Skin of body (tissue), 2 donors: ENCODE measurements around the gene CCL7. TPM values are rescaled to one million over a fixed set of nuclear protein-coding genes. Genes with fewer than 3 reads are reported as not detected.
"Not testable (repeated sequence)": the region's sequence is repeated elsewhere in the genome, so short reads cannot be mapped to it uniquely, and the experiment has no call there.

Source experiments
- DNase-seq: peaks from one replicate; lab custom pipeline; 2025; lab: John Stamatoyannopoulos, UW
- total RNA-seq: library from RNA; depleted of rRNA; stranded (reverse); fragments of >200 nt; gene quantifications from one replicate; pipeline ENCODE4 v1.2.3, GENCODE V29; 2014

CCL7 gene
- not detected for total RNA-seq

DNA sequence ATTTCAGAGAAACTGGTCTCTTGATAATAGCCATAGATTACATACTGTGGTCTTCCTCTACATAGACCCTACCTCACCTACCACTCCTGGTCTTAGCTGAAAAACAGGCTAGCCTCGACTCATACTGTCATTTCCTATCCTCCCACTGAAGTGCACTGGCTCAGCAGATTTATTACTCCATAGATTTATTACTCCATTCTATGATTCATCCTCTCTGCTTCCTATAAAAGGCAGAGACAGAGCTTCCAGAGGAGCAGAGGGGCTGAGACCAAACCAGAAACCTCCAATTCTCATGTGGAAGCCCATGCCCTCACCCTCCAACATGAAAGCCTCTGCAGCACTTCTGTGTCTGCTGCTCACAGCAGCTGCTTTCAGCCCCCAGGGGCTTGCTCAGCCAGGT, at the start of gene CCL7:
Gene CCL7, plus strand, starts transcription at position 253 of the 400 bp plus-strand sequence. Its CDS starts 70 bp downstream, at position 323.
- DNase-seq: no peak

DNA sequence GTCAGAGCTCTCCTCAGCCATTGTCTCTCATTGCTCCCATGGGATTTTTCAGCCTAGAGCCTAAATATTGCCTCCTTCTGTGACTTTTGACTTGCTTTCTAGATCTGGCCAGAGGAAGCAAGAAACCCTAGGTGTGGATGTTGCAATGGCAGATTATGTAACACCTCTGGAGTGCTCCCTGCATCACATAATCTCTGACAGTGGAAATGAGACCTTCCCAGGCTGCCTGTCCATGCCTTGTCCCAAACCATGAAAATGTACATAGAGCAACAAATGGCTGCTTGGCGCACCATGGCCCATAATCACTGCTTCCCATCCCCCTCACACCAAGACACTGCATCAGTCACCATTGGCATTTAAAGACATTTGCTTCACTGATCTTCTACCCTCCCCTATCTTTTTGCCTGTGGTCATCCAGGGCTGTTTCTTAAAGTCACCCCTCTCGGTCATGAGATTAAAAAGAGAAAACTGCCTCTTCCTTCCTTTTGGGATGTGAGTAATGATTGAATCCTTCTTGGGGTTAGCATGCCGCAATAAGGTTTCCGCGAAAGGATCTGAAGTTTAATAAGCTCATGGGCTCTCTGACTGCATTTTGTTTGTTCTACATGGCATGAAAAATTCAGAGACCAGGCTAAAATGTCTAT, 49.1 kb upstream of the CCL7 start:
- no peak for DNase-seq

DNA sequence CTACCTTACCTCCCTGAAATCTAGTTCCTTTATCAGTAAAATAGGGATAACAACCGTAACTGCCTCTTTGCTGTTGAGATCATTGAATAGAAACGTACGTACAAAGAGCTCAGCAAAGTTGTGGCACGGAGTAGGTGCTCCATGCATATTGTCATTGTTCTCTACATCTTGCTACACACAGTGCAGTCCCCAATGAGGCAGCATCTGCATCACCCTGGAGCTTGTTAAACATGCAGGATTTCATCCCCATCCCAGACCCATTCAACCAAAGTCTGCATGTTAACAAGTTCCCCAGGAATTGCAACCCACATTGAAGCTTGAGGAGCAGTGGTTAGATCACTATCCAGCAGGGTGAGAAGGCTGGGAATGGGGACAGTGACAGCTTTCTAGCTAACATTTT, 48.6 kb upstream of the CCL7 start:
- DNase-seq: no peak

DNA sequence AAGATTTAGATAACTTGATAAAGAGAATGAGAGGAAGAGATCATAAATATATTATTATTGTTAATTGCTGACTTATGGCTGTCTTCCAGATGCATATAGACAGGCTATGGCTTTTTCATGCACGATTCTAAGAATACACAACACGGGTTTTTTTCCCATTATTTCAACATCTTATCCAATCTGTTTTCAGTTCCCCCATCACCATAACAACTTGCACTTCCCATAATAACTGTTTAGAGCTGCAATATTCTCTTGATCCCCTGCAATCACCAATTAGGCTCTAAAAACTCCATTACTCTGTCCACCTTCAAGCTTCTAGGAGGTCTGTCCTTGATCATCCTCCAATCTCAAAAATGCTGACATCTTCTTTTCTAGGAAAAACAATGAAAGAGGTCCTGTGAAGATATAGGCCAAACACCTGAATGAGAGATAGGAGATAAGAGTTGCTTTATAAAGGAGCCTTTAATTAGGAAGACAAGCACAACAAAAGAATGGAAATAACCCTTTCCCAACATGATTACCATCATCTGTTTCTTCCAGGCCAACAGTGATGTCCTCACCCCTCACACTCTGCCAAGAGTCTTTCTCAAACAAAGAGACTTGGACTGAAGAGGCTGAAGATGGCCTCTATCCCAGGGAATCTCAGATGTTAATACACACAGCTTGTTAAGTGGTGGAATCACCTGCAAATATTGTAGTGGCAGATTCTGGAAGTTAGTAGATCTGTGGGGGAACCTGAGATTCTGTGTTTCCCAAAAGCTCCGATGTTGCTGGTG, 47.1 kb upstream of the CCL7 start:
- DNase-seq: no peak

DNA sequence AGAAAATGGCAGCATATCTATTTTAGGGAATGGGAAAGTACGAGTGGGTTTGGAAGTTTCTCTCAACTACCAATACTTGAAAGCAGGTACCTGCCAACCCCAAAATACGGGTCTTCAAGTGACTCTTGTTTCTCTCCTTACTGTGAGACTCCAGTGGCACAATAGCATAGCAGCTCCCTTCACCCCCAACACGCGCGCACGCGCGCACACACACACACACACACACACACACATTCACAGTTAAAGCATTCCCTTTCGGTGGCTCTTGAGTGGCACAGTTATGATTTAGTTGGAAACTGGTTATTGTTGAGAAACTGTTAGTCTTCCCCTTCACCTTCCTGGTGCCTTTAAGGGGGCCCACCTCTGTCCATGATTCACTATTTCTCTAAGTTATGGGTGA, 45.0 kb upstream of the CCL7 start:
- DNase-seq: no peak

DNA sequence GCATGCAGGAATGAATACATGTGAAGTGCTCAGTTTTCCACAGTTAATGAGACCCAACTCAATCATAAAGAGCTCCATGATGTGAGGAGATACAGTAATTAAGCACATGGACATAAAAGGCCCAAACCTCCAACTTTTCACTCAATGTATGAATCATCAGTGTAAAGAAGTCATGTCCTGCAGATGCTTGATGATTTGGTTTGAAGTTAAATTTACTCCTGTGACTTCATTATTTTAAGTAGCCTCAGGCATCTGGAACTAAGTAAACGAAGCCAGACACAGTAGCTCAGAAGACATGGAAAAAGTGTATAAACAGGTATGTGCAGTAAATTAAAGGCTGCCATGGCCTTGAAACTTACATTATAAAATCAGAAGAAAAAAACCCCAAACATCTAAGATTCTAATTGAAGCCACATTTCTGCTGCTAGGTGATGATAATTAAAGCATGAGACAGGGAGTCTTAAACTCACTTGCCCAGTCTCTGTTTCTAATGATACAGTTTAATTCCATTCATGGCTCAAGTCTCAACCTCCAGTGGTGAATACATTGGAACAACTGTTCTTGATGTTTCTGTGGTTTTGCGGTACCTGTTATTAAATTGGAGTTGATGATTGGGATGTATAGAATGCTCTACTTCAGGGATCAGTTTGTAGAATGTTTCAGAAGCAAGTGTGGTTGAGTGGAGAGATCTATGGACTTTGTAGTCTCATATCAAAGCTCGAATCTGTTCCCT, 43.8 kb upstream of the CCL7 start:
- DNase-seq: no peak

DNA sequence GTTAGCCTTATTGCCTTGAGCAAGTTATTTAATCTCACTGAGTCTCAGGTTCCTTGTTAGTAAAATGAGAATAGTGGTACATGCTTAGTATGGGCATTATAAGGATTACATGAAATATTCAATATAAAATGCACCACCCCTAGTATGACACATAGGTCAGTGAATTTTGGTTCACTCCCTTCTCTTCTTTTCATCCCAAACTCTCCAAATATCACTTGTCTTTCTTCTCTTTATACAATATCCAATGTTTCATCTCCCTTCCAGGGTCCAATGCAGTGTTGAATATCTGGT, 43.3 kb upstream of the CCL7 start:
- DNase-seq: no peak

DNA sequence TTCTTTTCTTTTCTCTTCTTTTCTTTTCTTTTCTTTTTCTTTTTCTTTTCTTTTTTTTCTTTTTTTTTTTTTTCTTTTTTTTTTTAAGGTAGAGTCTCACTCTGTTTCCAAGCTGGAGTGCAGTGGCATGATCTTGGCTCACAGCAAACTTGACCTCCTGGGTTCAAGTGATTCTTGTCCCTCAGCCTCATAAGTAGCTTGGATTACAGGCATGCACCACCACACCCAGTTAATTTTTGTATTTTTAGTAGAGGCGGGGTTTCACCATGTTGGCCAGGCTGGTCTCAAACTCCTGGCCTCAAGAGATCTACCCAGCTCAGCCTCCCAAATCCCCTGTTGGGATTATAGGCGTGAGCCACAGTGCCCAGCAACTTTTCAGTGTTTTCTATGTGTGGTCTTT, 42.7 kb upstream of the CCL7 start:
- DNase-seq: not testable (repeated sequence)

DNA sequence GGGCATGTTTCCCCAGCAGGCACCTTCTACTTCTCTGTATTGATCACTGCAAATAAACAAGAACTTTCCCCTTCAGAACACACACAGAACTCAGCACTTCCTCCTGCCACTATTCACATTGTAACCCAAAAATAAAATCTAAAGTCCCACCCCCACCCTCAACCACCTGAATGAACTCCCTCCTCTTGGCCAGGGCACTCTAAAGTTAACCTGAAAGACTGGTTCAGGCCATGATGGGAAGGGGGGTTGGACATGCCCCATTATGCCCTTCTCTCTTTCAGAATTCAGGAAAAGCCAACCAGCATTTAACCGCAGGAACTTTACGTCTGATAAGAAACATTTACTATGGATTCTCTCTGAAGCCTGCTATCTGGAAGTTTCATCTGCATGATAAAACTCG, 42.3 kb upstream of the CCL7 start:
- no peak for DNase-seq

DNA sequence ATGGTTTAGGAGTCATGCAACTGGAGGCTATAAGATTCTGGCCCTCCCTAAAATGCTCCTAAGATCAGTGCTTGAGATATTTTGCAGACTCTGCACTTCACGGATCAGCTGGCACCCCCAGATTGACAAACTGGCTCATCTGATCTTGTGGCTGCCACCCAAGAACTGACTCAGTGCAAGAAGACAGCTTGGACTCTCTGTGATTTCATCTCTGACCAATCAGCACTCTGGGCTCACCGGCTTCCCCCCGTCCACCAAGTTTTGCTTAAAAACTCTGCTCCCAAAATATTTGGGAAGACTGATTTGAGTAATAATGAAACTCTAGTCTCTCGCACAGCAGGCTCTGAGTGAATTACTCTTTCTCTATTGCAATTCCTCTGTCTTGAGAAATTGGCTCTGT, 41.2 kb upstream of the CCL7 start:
- no peak for DNase-seq

DNA sequence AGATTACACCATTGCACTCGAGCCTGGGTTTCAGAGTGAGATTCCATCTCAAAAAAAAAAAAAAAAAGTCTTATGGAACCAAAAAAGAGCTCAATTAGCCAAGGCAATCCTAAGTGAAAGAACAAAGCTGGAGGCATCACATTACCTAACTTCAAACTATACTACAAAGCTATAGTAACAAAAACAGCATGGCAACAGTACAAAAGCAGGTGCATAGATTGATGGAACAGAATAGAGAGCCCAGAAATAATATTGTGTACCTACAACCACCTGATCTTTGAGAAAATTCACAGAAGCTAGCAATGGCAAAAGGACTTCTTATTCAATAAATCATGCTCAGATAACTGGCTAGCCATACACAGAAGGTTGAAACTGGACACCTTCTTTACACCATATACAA, 39.7 kb upstream of the CCL7 start:
- no peak for DNase-seq

DNA sequence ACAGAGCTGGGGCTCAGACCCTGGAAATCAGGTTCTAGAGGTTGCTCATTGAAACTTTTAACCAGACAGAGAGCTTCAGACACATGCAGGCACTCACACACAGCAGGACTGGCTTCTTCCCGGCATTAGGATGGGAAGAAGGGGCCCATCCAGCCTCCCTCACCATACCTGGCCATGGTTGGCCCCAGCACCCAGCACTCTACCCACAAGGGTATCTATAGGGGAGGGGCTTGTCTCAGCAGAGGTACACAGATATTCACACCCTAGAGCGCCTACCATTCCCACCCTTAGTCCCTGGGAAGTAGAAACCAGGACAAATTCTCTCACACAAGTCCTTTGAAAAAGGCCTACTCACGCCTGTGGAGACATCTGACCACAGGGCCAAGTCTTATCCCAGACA, 35.4 kb upstream of the CCL7 start:
- no peak for DNase-seq

DNA sequence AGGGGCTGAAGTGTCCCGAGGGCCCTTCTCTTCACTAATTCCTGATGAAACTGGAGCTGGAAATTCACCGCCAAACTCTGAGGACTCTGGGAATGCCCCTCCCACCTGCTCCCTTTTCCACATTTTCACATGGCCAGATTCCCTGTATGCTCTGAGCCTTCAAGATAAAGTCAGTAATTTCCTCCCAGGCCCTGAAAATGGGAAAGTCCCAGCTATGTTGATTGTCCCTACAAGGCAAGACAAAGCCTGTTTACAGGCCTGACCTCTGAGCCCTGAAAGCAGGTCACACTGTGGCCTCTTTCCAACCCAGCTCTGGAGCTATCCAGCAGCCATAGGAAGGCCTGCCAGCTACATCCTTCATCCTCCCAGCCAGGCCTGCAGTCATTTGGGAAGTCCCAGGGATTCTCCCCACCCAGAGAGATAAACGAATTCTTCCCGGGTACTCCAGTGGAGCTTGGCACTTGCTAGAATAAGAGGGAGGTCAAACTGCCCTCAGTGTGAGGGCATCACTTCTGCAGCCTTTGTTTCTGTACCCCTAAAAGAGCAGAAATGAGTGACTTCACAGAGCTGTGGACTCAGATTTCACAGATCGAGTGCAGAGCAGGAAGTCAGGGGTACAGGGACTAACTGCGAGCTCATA, 34.5 kb upstream of the CCL7 start:
- peak; percentile 76 for DNase-seq

DNA sequence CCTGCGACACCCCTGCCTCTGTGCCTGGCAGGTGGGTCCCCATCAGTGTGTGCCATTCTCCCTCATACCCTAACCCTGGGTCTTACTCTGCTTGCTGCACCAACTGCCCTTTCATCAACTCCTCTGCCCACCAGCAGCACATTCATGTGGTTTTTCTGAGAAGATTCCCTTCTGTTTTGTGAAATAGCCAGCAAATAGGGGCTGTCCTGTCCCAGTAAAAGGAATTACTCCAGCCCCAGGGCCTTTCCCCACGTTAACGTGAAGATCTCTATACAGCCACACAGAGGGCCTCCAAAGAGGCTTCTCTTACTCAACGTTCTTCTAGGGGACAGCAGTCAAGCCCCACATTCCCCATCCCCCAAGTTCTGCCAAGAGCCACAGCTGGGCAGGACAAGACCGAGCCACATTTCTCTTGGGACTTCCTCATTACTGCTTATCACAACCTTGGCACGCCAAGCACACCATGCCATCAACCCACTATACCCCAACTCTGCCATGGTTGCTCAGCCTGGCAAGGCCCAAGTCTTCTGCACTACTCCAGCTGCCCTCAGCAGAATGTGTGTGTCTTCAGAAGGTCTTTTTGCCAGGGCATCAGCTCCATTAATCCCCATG, 33.6 kb upstream of the CCL7 start:
- no peak for DNase-seq

DNA sequence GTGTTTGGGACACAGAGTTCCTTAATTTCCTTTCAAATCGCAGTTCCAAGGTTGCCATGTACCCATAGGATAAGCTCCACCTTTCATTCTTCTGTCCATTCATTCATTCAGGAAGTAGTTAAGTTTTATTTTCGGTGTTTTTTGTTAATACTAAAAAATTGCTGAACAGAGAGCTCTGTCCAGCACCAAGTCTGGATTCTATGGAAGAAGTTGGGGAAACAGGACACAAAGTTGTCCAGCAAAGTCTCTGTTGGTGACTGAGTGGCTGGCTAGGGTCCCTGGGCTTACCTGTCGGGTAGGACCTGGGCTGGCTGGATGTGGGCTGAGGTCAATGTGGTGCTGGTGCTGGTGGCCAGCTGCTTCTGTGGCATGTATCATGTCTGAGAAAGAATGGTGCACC, 32.6 kb upstream of the CCL7 start:
- DNase-seq: no peak

DNA sequence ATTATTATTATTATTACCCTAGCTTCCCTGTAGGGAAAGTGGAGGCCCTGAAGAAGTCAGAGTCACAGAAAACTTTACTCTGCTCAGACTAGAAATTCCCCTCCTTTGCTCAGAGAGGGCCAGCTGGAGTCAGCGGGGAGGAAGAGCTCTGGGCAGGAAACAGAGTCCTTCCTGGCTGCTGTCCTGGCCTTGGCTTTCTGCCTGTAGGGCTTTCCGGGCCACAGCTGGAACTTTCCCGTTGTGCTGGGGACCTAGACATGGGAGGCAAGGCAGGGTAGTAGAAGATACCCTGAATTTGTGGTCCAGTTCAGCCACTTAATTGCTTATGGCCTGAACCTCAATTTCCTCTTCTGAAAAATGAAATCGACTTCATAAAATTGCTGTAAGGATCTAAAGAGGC, 29.0 kb upstream of the CCL7 start:
- DNase-seq: peak; percentile 21

DNA sequence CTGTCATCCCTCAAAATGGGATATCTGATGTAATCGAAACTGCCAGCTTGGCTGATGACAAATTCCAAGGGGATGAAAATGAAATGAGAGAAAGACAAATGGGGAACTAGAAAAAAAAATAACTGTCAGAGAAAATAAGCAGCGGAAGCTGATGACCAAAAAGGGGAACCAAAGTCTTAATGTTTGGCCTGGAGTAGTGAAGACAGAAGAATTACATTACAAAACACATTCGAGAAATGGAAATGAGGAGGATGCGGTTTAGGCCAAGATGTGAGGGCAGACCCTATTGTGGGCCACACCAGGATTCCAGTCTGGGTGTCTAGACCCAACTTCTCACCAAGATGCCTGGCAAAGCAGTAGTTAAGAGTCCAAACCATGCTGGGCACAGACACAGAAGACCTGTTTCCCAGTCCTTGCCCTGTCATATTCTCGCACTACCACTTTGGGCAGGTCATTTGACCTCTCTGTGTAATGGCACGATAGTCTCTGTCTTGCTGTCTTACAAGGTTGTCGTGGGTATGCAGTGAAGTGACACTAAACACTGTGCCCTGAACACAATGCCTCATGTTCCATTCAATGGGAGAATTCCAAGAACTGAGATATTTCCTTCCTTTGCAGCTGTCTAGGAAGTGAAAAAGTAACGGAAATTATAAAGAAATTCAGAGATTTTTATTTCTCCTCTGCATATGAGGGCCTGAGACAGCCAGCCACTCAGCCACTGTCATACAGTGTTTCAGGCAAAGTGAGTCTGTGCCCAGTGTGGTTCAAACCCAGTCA, 27.2 kb upstream of the CCL7 start:
- peak; percentile 21 for DNase-seq

DNA sequence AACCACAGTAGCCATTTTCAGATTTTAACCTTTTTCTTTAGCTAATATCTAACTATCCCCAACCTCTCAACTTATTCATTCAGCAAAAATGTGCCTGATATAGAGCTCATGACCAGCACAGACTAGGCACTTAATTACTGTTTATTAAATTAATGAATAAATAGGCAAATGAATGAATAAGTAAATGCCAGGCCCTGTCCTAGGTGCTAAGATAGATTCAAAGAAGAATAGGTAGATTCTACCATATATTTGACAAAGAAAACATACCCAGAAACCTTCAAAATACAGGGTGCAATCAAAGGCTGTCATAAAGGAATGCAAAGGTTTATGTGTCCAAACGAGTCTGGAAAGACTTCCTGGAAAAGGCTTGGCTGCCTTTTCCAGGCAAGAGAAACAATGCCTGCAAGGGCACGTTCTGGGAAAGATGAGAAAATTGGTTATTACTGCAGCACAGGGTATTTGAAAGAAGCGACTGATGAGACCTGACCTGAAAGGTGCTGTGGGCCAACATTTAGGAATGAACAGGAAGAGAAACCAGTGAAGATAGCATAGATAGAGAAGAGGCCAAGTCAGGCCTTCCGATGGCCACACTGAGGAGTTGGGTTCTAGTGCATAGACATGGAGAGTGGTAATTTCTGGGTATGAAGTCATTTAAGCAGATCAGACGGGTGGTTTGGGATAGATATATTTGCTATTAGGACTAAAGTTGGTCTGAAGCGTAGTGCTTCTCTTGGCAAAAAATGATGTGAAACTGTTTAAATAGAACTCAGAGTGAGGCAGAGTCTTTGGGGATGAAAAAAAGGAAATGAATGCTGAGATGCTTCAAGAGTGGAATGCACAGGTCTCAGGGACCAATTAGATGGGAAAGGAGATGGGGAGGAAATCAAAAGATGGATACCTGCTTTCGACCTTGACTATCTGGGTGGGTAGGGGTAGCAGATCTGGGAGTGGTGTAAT, 26.4 kb upstream of the CCL7 start:
- DNase-seq: no peak

DNA sequence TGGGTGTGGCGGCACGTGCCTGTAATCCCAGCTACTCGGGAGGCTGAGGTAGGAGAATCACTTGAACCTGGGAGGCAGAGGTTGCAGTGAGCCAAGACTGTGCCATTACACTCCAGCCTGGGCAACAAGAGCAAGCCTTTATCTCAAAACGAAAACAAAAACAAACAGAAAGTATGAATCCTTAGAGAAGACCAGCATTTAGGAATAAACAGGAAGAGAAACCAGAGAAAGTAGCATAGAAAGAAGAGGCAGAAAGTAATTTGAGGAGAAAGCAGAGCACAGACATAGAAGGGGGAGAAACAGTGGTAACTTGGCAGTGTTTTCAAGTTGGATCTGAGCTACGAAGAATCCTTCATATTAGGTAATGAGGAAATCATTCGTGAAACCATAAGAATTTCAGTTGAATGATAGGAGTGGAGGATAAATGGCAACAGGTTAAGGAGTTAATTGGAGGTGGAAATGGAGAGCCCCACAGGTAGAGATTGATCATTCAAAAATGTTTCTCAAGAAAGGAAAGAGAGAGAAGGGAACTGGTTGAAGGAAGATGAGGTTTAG, 24.6 kb upstream of the CCL7 start:
- DNase-seq: no peak

DNA sequence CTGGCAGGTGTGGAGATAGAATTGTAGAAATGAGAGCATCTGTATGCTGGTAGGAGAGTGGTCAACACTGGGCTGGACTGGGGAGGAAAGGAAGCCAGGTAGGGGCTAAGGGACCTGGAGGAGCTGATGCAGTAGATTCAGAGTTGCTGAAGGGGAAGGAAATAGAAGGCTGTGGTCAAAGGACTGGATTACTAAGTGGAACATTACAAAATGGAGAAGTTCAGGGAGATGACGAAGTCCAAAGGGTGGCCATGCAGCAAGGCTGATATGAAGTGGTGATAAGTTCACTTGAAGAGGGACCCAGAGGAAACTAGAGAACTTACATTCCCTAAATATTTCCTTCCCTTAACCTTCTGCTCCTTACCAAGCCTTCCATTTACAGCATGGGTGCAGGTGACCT, 23.6 kb upstream of the CCL7 start:
- no peak for DNase-seq
